Stimulated activated CD4-positive, alpha-beta T cell treated with anti-CD3 and anti-CD28 coated beads, TNF-alpha, amount 100 ng/mL, for 1 hour (primary cell): ENCODE results near the gene MAN2C1.
"Not testable (repeated sequence)": the region's sequence is repeated elsewhere in the genome, so short reads cannot be mapped to it uniquely, and the experiment has no call there.

Source experiments
- DNase-seq, 3 donors: peaks; one replicate each; pipeline ENCODE4 v3.0.0-alpha.2; 2020; ENCODE audit warnings: low read depth in 3 of 3, low spot score in 1 of 3

Gene MAN2C1

GRCh38 chr15:75313116-75313845 lies 55.1 kb downstream of the MAN2C1 start:
- no peak for DNase-seq

- DNase-seq, result not testable (repeated sequence)
These were observed 55.9 kb downstream of the MAN2C1 start for GRCh38 chr15:75312548-75312947.

- no peak for DNase-seq
These were observed 58.7 kb downstream of the MAN2C1 start for GRCh38 chr15:75309711-75310110.

GRCh38 chr15:75307778-75308390 lies 60.5 kb downstream of the MAN2C1 start:
- DNase-seq, result no peak

GRCh38 chr15:75306188-75306587 lies 62.2 kb downstream of the MAN2C1 start:
- DNase-seq, result no peak
